GM23338 (cell line): ENCODE results near the gene ENOSF1.

Source experiments
- CREB1 ChIP-seq: fragments of 250-450 bp; sonication (Bioruptor Pico); IDR thresholded peaks from 2 replicates; pipeline ENCODE4 v1.5.0; 2020; ENCODE audit warnings: low read depth, mild to moderate bottlenecking, moderate library complexity
- CTCF ChIP-seq, 2 experiments: fragments of 200-600 bp in 1 of 2; sonication (generic) in 1 of 2; conservative IDR thresholded peaks; 2 replicates each; pipeline versions ENCODE4 v1.5.1 to v1.6.1; 2016 to 2017; ENCODE audit warnings: antibody characterized with exemption in 2 of 2, low read depth in 2 of 2, mild to moderate bottlenecking in 2 of 2, moderate library complexity in 1 of 2
- ETS1 ChIP-seq: IDR thresholded peaks from 2 replicates; pipeline ENCODE4 v1.6.1; 2016; ENCODE audit warnings: antibody characterized with exemption
- EZH2 ChIP-seq: fragments of 200-600 bp; sonication (generic); IDR thresholded peaks from one replicate; pipeline ENCODE4 v1.8.0; 2017; ENCODE audit warnings: antibody characterized with exemption, mild to moderate bottlenecking, low read depth; ENCODE audit not compliant: unreplicated experiment
- EZH2phosphoT487 ChIP-seq: fragments of 200-600 bp; sonication (generic); IDR thresholded peaks from one replicate; pipeline ENCODE4 v1.8.1; 2018; ENCODE audit warnings: antibody characterized with exemption; ENCODE audit not compliant: unreplicated experiment
- POLR2AphosphoS5 ChIP-seq: IDR thresholded peaks from 2 replicates; pipeline ENCODE4 v1.6.1; 2016; ENCODE audit warnings: antibody characterized with exemption, low read depth
- REST ChIP-seq: IDR thresholded peaks from one replicate; pipeline ENCODE4 v1.6.1; 2018; ENCODE audit warnings: antibody characterized with exemption; ENCODE audit not compliant: unreplicated experiment
- ZNF331 ChIP-seq: fragments of 250-450 bp; sonication (Bioruptor Pico); IDR thresholded peaks from 2 replicates; pipeline ENCODE4 v1.5.0; 2020; ENCODE audit warnings: low read depth, mild to moderate bottlenecking, moderate library complexity

- no peak for TF ChIP-seq CTCF (conservative IDR thresholded peaks at IDR 0.05; ENCODE audit: low read depth in 2 of 2)
- no peak for TF ChIP-seq POLR2AphosphoS5
- no peak for TF ChIP-seq REST
- TF ChIP-seq CREB1 (CRISPR knock-in tag), result no peak
- no peak for TF ChIP-seq EZH2
- TF ChIP-seq ETS1, result no peak
- no peak for TF ChIP-seq EZH2phosphoT487
- no peak for TF ChIP-seq ZNF331 (CRISPR knock-in tag)
Observed at GRCh38 chr18:717003-717402, 4.6 kb upstream of the ENOSF1 start.
